ENCODE results near the gene MACF1.

The MACF1 gene

DNA sequence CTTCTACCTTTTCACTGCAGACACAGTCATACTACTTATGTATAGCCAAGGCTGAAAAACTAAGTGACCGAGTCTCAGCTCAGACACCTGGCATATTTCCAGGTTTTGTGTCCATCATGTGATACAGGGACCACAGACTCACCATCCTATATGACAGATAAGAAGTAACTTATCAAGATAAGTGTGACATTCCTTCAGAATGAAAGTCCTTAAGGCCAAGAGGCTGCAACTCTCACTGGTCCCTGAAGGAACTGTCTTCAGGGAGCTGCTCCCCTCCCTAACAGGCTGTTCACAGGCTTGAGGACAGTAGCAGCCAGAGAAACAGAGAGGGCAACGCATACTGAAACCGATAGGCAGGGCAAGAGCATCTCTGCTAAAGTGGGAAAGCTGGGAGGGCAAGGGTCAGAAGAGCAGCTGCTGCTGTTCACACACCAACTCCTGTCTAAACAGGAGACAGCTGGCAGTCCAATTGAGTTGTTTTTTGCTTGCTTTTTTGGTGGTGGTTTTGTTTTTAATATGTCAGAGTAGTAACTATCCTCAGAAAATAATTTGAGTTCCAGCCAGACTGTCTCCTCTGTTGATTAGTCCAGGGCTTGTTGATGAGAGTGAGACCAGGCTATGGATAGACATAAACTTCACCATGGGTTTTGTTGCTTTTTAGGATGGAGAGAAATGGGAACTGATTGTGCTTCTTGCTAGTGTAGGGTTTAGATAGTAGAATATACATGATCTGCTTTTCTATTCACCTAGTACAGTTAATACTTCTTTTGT lies 67.7 kb downstream of the MACF1 start:
- in situ Hi-C loops (cut with HindIII; ENCODE audit: low pct_ligation_motif_present, low sequenced_read_pairs) = no loop called here
- Histone ChIP-seq H3K4me3 (ENCODE audit: low read depth, low read length) (no peak overlapping the region), H3K27ac (no peak overlapping the region), H3K36me3 (replicated peaks) (peaks cover 3% of the 10 kb centered on the region), H3K27me3 (replicated peaks) (no peaks in the 10 kb centered on the region)
- DNase-seq = no peak
- TF ChIP-seq, protein P1, sequence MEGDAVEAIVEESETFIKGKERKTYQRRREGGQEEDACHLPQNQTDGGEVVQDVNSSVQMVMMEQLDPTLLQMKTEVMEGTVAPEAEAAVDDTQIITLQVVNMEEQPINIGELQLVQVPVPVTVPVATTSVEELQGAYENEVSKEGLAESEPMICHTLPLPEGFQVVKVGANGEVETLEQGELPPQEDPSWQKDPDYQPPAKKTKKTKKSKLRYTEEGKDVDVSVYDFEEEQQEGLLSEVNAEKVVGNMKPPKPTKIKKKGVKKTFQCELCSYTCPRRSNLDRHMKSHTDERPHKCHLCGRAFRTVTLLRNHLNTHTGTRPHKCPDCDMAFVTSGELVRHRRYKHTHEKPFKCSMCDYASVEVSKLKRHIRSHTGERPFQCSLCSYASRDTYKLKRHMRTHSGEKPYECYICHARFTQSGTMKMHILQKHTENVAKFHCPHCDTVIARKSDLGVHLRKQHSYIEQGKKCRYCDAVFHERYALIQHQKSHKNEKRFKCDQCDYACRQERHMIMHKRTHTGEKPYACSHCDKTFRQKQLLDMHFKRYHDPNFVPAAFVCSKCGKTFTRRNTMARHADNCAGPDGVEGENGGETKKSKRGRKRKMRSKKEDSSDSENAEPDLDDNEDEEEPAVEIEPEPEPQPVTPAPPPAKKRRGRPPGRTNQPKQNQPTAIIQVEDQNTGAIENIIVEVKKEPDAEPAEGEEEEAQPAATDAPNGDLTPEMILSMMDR (IDR thresholded peaks at IDR 0.05; ENCODE audit: low read depth, low read length, missing control alignments) = no peak

DNA sequence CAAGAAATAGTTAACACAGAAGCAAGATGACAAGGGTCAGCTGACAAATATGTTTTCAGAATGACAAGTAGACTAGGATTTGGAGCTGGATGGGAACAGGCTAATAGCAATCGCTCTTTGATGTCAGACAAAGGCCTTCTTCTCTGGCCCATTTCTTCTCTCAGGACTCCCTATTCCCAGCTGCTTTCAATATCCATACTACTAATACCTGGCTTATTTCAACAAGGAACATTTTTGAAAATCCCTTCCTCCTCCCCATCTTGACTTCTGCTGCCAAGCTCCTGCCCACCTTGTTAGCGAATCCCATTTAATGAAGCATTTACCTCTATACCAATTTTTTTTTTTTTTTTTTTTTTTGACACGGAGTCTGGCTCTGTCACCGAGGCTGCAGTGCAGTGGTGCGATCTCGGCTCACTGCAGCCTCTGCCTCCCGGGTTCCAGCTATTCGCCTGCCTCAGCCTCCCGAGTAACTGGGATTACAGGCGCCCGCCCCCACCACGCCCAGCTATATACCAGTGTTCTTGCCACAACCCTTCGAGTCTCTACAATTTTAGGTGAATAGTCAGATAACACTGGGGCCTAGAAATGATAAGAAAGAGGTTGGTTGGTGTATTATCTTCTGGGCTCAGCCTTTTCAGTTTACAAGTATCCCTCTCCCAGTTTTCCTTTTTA lies 68.4 kb downstream of the MACF1 start:
- Histone ChIP-seq H3K36me3 (replicated peaks) (peaks cover 3% of the 10 kb centered on the region), H3K27me3 (replicated peaks) (no peaks in the 10 kb centered on the region), H3K27ac (no peak overlapping the region), H3K4me3 (ENCODE audit: low read depth, low read length) (no peak overlapping the region)
- TF ChIP-seq, protein P1 (IDR thresholded peaks at IDR 0.05; ENCODE audit: low read depth, low read length, missing control alignments) = no peak
- DNase-seq = no peak
- in situ Hi-C loops (cut with HindIII; ENCODE audit: low pct_ligation_motif_present, low sequenced_read_pairs) = no loop called here

DNA sequence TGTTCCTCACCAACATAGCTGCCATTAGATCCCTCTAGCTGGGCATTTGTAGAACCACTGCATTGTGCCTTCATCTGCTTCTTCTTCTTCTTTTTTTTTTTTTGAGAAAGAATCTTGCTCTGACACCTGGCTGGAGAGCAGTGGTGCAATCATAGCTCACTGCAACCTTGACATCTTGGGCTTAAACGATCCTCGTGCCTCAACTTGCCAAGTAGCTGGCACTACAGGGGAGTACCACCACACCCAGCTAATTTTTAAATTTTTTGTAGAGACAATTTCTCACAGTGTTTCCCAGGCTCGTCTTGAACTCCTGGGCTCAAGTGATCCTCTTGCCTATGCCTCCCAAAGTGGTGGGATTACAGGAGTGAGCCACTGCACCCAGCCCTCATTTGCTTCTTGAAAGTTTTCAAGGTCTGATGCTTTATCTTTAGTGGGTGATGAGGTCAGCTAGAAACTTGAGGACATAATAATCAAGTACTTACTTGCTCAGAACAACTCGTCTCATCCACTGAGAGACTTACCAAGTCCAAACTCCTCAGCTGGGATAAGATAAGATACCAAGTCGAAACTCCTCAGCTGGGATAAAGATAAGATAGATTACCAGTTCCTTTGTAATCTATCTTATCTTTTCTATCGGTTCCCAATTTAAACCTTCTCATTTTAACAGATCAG lies 71.5 kb downstream of the MACF1 start:
- Histone ChIP-seq H3K27me3 (replicated peaks) (no peaks in the 10 kb centered on the region), H3K36me3 (replicated peaks) (no peaks in the 10 kb centered on the region), H3K4me3 (ENCODE audit: low read depth, low read length) (no peak overlapping the region), H3K27ac (no peak overlapping the region)
- in situ Hi-C loops (cut with HindIII; ENCODE audit: low pct_ligation_motif_present, low sequenced_read_pairs) = no loop called here
- TF ChIP-seq, protein P1 (IDR thresholded peaks at IDR 0.05; ENCODE audit: low read depth, low read length, missing control alignments) = no peak
- DNase-seq = no peak

DNA sequence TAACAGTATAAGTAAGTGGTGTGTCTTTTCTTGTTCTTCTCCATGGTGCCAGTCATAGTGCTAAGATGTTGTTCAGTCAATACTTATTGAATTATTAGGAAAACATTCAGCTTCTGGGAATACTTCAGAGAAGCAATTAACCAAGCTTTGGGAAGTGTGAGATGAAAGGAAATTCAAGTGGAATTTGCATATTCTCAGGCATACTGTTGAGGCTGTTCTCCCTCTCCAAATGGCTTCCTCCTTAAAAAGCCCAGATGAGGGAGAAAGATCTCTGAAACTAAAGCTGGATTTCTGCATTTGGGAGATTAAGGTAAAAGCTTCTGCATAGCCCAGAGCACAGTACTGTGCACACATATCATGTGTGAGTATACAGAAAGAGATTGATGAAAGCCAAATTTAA lies 73.4 kb downstream of the MACF1 start:
- H3K27me3 ChIP-seq (replicated peaks) = no peaks in the 10 kb centered on the region
- DNase-seq = no peak
- no peak overlapping the region for H3K4me3 ChIP-seq (ENCODE audit: low read depth, low read length)
- in situ Hi-C loops (cut with HindIII; ENCODE audit: low pct_ligation_motif_present, low sequenced_read_pairs) = no loop called here
- TF ChIP-seq, protein P1 (IDR thresholded peaks at IDR 0.05; ENCODE audit: low read depth, low read length, missing control alignments) = no peak
- no peak overlapping the region for H3K27ac ChIP-seq
- peaks cover 2% of the 10 kb centered on the region for H3K36me3 ChIP-seq (replicated peaks)

DNA sequence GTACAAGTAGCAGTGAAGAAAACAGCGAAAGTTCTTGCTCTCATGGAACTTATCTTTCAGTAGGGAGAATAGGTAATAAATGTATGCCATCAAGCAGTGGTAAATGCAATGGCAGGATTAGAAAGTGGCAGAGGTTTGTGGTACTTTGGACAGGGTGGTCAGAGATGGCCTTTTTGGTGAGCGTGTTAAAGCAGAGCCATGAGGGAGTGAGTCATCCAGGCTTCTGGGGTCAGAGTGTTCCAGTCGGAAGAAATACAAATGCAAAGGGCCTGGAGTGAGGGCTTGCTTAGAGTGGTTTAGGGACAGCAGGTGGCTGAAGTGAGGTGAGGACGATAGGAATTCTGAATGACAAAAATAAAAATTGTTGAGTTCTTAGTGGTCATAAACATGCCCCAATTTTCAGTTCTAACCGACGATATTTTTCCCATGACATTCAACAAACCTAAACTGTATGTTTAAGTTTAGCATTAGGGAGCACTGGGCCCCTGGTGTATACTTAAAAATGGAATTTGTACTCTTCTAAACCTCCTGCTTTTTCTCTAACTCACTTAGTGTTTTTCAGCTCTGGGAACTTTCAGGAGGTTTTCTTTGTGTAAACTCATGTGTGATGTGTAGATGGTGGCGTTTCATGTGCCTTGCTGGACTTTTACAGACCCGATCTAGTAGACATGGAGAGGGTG lies 78.2 kb downstream of the MACF1 start:
- TF ChIP-seq, protein P1 (IDR thresholded peaks at IDR 0.05; ENCODE audit: low read depth, low read length, missing control alignments) = no peak
- in situ Hi-C loops (cut with HindIII; ENCODE audit: low pct_ligation_motif_present, low sequenced_read_pairs) = no loop called here
- peak; percentile 35 for DNase-seq
- Histone ChIP-seq H3K27ac (no peak overlapping the region), H3K27me3 (replicated peaks) (no peaks in the 10 kb centered on the region), H3K36me3 (replicated peaks) (peaks cover 44% of the 10 kb centered on the region), H3K4me3 (ENCODE audit: low read depth, low read length) (no peak overlapping the region)
